Jurkat, Clone E6-1 (cell line): ENCODE measurements around the gene TMEM14C. TPM values are rescaled to one million over a fixed set of nuclear protein-coding genes. Genes with fewer than 3 reads are reported as not detected.
A peak's percentile ranks its signal among the peaks of the same experiment; 100 is the strongest.

Experiments
- DNase-seq: peaks from one replicate; pipeline ENCODE4 v3.0.0-alpha.2; 2011; ENCODE audit warnings: low read depth, low spot score
- H3K4me3 ChIP-seq: 2 replicates; pipeline ENCODE4 v1.5.1; 2011; ENCODE audit warnings: mild to moderate bottlenecking, low read length, control low read depth, moderate library complexity
- polyA plus RNA-seq: library from polyadenylated mRNA; unstranded; fragments of >200 nt; gene quantifications from one replicate; pipeline ENCODE4 v1.2.1, GENCODE V29; 2012; ENCODE audit warnings: missing spikeins; ENCODE audit not compliant: insufficient read length, insufficient read depth

Gene TMEM14C
- 43.8 TPM for polyA plus RNA-seq

DNA sequence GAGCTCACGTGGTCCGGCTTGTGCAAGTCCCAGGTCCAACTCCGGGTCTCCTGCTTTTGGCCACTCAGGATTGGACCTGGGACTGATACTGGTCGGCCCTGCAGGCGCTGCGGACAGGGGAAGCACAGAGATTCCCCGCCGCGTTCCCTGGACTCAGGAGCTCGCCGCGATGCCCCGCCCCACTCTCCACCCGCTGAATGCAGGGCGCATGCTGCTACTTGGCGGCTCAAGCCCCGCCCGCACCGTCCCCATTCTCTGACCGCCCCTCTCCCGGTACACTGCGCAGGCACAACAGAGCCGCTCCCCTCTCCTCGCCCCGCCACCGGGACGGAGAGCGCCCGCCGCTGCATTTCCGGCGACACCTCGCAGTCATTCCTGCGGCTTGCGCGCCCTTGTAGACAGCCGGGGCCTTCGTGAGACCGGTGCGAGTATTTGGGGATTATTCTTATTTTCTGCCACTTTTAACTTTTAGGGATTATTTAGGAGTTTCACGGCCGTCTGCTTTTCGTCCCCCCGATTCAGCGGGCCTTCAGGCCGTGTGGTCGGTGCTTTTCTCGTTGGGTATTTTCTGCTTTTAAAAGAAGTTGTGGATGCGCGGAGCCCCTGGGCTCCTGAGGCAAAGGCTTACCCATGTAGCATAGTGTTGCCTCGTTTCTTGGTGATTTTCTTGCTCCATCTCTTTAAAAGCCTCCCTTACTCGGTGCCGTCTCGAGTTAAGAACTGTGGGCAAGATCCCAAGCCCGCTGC is at the start of gene TMEM14C:
Gene TMEM14C, plus strand, starts transcription at position 251 of the 747 bp plus-strand sequence. CDS start 1,544 bp downstream, outside the sequence.
- H3K4me3 ChIP-seq: peak within 1 kb of the TSS; percentile 69
- DNase-seq: peak; percentile 77

DNA sequence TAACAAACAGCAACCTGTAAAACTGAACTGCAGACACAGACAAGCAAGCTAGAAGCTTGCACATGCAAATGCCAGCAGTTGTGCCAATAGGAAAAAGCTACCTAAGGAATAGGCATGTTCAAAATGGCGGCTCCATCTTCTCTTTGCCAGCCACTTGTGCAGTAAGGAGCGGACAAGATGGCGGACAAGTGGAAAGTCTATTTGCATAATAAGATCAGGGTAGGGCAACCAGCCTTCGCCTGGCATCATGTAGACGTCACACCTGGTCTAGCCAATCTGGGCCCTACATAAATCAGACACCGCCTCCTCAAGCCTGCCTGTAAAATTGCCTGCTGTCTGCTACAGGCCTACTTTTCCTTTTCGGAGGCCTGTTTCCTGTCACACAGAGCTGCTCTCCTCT is 46.5 kb upstream of the TMEM14C start:
- DNase-seq: no peak
- no peak overlapping the region for H3K4me3 ChIP-seq

DNA sequence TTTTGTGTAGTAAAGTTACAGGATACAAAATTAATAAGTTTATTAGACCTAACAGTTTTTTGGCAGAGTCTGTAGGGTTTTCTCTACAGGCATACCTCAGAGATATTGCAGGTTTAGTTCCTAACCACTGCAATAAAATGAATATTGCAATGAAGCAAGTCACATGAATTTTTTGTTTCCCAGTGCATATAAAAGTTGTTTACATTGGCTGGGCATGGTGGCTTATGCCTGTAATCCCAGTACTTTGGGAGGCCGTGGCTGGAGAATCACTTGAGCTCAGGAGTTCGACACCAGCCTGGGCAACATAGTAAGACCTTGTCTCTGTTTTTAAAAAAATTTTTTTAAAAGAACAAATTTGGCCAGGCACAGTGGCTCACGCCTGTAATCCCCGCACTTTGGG is 44.4 kb upstream of the TMEM14C start:
- DNase-seq: no peak
- H3K4me3 ChIP-seq: no peak overlapping the region

DNA sequence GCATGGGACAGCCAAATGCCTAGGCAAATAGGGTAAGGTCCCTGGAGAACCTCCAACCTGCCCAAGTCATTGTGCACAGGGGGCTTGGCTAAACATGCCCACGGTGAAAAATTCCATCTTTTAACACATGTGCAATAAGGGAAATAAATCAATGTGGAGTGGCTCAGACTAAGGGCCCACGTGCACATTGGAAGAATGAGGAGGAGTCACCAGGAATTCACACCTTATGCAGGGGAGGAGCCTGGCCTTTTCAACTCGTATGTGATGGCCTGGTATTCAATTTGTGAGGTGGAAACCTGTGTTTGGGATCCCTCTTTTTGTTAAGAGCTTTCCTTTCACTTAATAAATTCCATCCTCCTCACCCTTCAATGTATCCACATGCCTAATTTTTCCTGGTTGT is 41.1 kb upstream of the TMEM14C start:
- no peak overlapping the region for H3K4me3 ChIP-seq
- DNase-seq: no peak

DNA sequence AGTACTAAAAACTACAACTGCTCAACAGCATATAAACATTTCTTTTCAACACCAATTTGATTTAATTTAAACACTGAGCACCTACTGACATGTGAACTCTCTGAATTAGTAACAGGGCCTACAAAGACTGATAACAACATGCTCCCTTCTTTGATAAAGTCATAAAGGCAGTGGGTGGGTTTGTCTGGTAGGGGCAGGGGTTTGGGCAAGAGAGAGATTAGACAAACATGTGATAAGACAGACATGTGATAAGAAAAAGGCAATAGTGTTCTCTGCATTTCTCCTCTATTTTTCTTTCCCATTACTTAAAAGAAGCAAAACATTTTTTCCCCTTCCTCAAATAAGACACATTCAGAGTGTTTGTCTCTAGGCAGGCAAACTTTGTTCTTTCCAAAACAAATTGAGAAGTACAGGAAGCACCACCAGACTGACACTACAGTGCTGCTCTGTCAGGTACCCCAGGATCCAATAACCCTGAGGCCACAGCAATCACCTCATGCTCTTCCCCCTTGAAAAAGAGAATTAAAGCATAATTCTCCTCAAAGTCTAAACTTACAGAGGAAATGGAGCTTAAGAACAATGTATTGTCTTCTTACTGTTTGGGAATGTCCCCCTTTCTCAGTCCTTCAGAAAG is 40.4 kb upstream of the TMEM14C start:
- no peak overlapping the region for H3K4me3 ChIP-seq
- no peak for DNase-seq

DNA sequence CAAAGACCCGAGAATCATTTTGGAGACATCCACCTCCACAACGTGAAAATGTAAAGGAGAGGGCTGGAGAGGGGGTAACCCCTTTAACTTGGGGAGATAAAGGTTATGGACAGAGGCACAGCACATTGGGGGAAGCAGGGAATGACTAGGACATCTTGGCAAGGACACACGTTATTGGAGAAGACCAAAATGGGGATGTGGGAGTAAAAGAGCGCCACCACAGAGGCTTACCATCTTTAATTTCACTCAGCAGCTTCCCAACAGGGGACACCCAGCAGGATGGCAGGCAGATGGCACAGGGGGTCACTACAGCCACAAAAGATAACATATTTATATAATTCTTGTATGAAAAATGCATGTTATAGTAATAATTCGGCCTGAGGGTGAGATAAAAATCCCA is 38.3 kb upstream of the TMEM14C start:
- DNase-seq: no peak
- no peak overlapping the region for H3K4me3 ChIP-seq

DNA sequence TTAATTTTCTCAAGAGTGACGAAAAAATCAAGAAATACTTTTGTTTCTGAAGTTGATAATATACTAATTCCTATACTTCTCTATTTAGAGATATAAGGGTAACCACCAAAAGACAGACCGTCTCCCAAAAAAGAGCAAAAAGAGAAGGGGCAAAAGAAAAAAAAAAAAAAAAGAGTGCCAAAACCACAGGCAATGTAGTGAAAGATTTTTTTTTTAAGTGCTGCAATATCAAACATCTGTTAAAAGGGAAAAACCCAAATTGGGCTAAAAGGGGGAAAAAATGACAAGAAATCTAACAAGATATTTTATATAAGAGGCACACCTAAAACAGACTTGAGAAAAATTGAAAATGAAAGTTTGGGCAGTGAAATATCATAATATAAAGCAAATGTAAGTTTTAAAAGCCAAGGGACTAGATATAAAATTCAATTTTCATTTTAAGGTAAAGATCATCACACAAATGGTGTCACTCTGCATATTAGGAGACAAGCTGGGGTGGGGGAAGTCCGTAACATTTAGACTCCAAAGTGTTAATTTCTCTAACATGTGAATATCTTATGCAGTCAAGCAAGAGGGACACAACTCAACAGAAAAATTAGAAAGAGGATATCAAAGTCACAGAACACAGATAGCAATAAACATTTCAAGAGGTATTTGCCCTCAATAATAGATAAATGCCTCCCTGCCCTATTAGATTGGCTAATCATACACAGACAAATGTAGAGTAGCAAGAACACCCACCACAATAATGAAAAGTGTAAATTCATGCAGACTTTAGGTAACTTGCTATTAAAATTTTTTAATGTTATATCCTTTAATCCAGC is 37.6 kb upstream of the TMEM14C start:
- no peak for DNase-seq
- no peak overlapping the region for H3K4me3 ChIP-seq

DNA sequence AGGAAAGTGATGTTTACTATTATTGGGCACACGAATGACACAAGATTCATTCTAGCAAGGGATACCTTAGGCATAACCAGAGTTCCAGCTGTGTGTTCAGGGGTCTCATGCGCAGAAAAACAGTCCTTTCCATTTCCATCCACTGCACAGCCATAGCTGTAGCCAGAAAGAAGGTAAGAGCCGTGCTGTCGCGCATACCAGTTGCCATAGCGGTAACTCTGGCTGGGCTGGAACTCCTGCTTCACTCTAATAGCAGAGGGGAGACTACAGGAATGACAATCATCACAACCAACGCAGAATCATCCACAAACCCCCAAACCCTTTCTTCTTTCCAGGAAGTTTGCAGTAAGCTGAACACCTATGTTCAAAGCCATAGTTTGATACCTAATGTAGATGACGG is 36.0 kb upstream of the TMEM14C start:
- H3K4me3 ChIP-seq: no peak overlapping the region
- no peak for DNase-seq

DNA sequence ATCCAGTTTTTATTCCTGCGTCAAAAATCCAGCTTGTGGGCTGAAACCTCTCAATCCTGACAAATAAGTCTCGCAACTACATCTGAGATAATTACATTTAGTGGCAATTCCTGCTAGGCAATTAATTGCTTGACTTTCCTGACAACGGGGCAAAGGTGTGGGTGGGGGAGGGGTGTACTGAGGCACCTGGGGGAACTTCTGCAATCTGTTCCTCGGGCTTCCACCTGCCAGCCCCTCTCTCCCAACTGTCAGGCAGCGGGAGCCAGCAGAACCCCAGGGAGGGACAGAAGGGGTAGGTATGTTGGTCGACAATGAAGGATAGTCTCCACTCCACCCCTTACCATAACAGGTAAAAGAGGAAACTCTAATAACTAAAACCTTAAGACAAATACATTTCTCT is 35.3 kb upstream of the TMEM14C start:
- no peak overlapping the region for H3K4me3 ChIP-seq
- DNase-seq: no peak

DNA sequence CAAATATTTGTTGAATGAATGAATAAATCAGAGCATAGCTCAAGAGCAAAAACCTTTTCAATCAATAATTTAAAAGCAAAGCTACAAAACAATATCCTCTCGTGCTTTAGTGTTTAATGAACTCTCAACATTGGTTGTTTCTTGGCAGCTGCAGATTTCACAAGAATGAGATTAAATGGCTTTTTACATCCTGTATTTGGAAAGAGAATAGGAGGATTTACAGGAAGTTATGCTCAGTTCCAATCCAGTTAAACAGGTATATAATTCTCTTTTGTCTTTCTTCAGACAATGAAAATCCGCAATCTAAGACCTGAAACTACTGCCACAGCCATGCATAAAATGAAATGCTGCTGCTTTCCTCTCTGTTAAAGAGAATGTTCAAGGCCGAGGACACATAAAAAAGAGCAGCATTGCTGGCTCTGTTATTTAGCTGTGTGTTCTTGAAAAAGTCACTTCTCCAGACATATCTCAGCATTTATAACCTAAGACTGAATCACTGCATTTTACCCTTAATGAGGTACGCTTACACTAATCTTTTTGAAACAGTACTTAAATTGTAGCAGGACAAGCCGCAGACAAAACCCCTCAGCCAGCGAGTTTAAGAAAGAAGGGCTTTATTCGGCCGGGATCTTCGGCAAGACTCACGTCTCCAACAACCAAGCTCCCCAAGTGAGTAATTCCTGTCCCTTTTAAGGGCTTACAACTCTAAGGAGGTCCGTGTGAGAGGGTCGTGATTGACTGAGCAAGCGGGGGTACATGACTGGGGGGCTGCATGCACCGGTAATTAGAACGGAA is 32.0 kb upstream of the TMEM14C start:
- H3K4me3 ChIP-seq: no peak overlapping the region
- no peak for DNase-seq

DNA sequence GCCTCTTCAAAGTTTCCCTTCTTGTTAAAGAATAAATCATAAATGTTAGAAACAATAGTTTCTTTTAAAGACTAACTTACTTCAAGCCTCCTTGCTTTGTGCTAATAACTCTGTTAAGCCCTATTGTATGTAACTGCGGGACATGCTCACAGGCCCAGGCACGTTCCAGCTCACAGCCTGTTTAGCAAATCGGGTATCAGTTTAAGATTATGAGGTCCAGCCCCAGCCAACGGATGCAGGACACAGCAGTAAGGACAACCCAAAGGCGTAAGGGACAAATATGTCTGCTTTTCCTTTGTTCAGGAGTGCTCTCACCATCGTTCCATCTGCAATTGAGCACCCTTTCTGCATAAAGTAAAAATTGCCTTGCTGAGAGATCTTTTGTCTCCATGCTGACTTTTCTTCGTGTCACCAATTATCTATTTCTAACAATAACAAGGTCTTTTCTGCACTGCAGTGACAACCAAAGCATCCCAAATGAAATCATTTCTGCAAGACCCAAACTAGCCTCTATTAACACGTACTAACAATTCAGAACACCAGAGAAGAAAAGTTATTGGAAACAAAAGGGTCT is 29.8 kb upstream of the TMEM14C start:
- peak overlapping the region; percentile 99 for H3K4me3 ChIP-seq
- DNase-seq: no peak

DNA sequence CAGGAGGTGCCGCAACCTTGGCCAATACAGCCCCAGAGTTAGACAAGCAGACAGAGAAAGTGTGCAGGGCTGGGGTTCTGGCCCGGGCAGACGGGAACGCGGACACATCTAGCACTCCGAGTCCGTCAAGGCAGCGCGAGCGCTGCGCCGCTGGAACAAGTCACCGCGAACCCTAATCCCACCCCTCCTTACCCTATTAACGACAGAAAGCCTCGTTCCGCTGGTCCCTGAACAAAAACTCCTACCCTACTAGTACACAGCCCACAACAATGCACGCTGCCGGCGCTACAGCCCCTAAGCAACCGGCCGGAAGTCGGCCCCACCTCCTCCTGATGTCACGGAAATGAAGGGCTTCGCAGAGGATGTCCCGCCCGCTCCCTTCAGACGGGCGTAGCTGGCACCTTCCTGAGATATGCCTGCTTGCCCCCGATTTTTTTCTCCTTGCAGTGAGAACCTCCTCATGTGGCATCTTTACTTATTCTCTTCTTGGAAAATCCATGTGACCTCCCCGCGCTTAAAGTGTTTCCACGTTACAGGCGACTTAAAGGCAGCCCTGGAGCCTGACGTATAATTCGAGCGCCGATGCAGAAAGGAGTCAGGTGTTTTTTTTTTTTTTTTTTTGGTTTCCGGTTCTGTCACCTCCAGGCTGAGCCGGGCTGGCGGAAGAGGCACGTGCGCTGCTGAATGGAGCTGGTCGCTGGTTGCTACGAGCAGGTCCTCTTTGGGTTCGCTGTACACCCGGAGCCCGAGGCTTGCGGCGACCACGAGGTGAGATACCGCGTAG is 28.4 kb upstream of the TMEM14C start, which contains the start of the genes C6orf52 and PAK1IP1:
Gene C6orf52, minus strand, starts transcription at position 315 of the 784 bp plus-strand sequence. CDS start 7,066 bp downstream, outside the sequence.
Gene PAK1IP1, plus strand, starts transcription at position 671 of the 784 bp plus-strand sequence. Its CDS starts 14 bp downstream, at position 685.
- peak; percentile 90 for DNase-seq
- H3K4me3 ChIP-seq: peak within 1 kb of the TSS; percentile 99

DNA sequence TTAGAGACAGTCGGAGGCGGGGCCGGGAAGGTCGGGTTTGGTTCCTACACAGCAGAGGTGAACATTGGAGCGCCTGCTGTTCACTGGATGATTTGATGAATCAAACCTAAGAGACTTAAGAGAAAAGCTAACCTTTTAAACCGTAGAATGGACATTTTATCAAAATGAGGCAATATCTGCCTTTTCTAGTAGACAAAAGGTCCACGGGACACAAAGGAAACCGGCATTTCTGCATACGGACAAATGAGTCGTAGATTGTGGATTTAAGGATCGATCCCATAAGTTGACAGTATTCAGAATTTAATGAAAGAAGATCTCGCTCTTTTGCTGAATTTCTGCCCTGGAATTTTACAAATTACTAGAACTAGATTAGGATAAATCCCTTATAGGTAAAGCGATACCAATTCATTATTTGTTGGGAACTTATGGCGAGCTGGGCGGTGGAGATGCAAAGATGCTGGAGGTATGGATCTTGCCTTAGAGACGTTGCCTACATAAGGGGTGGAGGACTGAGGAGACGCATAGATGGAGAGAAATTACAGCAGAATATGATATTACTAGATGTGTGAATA is 27.7 kb upstream of the TMEM14C start:
- peak overlapping the region; percentile 99 for H3K4me3 ChIP-seq
- DNase-seq: no peak

DNA sequence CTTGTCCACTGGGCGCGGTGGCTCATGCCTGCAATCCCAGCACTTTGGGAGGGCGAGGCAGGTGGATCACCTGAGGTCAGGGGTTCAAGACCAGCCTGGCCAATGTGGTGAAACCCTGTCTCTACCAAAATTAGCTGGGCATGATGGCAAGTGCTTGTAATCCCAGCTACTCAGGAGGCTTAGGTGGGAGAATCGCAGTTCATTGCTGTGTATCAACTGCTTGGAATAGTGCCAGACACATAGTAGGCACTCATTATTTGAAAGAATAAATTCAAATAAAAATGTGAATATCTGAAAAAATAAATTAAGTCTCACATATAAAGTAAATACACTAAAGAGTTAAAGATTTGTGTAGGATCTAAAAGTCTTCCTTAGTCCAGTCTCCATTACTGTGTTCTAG is 26.2 kb upstream of the TMEM14C start:
- H3K4me3 ChIP-seq: no peak overlapping the region
- DNase-seq: no peak

DNA sequence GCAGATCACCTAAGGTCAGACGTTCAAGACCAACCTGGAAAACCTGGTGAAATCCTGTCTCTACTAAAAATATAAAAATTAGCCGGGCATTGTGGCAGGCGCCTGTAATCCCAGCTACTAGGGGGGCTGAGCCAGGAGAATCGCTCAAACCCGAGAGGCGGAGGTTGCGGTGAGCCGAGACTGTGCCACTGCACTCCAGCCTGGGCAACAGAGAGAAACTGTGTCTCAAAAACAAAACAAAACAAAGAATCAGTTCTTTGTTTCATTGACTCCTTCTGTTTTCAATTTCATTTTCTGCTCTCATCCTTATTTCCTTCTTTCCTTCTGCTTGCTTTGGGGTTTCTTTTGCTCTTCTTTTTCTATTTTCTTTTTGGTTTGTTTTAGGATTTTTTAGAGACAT is 8.9 kb upstream of the TMEM14C start:
- no peak for DNase-seq
- no peak overlapping the region for H3K4me3 ChIP-seq

DNA sequence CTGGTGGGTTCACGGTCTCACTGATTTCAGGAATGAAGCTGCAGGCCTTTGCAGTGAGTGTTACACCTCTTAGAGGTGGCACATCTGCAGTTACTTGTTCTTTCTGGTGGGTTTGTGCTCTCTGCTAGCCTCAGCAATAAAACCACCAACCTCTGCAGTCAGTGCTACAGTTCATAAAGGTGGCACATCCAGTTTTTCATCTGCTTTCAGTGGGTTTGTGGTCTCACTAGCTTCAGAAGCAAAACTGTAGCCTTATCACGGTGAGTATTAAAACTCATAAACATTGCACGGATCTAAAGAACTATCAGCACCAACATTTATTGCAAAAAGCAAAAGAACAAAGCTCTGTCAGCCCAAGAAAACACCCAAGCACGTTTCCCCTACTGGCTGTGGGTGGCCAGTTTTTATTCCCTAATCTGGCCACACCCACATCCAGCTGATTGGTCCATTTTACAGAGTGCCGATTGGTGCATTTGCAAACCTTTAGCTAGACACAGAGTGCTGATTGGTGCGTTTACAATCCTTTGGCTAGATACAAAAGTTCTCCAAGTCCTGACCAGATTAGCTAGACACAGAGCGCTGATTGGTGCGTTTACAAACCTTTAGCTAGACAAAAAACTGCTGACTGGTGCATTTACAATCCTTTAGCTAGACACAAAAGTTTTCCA is 3.4 kb upstream of the TMEM14C start:
- peak; percentile 89 for DNase-seq
- H3K4me3 ChIP-seq: no peak overlapping the region

DNA sequence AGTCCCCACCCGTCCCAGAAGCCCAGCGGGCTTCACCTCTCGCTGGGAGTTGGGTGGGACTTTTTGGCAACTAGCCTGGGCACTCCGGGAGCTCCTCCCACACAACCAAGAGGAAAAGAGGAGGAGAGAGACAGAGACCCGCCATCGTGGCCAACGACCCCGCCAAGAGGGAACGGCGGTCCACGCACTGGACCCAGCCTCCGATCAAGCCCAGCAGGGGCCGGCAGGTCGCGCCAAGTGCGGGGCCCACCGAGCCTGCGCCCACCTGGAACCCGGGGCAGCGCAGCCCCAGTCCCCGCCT is 3.0 kb upstream of the TMEM14C start:
- H3K4me3 ChIP-seq: no peak overlapping the region

More for the DNA sequence above, 3.0 kb upstream of the TMEM14C start:
- DNase-seq: no peak
